COLO668 (cell line): ENCODE results near the gene TP53INP2.
"Not testable (repeated sequence)": the region's sequence is repeated elsewhere in the genome, so short reads cannot be mapped to it uniquely, and the experiment has no call there.

Source experiments
- DNase-seq: peaks from one replicate; lab custom pipeline; 2025; ENCODE audit not compliant: unreplicated experiment; lab: John Stamatoyannopoulos, UW

TP53INP2 gene

DNA sequence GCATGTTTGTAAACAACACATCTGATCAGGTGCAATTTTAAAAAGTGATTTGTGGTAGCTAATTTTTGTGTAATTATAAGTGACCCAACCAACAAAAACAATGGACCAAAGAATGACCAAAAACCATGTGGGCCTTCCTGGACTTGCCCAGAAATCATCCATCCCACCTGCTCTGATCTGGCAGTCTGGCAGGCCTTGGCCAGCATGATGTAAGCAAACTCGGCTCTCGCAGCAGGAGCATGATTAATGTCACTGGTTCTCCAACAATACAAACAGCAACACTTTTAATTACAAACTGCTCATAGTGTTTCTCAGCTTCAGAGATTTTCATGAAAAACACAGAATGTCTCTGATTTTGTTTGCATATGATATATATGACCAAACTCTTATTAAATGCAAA lies 16.1 kb downstream of the TP53INP2 start:
- DNase-seq = no peak

DNA sequence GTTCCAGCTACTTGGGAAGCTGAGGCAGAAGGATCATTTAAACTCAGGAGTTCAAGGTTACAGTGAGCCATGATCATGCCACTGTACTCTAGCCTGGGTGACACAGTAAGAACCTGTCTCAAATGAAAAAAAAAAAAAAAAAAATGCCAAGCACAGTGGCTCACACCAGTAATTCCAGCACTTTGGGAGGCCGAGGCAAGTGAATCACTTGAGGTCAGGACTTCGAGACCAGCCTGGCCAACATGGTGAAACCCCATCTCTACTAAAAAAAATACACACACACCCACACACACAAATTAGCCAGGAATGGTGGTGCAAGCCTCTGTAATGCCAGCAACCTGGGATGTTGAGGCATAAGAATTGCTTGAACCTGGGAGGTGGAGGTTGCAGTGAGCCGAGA lies 18.4 kb downstream of the TP53INP2 start:
- not testable (repeated sequence) for DNase-seq

GRCh38 chr20:34724172-34724571 lies 20.0 kb downstream of the TP53INP2 start:
- DNase-seq = no peak

DNA sequence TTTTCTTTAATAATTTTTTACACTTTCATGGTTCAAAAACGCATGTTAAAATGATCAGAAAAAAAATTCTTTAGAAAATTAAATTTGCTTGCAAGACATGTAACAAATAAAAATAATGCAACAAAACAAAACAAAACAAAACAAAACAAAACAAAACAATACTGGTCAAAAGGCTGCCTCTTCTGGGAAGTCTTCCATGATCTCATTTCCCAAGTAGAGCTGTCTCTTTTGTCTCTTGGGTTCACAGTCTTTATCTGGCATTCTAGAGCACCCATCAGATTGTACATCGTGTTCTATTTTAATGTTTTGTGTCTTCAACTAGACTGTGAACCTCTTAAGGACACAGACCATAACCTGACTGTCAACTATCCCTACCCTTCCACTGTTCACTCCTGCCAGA lies 25.3 kb downstream of the TP53INP2 start:
- no peak for DNase-seq

DNA sequence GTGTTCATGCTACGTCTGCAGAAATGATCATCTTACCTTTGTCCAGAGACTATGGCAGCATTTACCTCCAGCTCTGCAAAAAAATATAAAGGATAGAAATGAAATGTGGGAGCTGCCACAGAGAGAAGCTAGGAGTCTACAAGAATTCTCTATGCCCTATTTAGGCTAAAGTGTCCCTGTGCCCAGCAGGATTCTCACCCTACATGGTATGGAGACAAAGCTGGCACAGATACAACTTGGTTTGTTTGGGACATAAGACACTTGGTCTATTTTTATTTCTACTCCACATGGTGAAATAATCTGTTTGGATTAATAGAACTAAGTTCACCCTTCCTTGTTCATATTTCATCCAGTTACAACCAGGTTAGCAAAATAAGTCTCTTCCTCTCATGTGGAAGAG lies 28.4 kb downstream of the TP53INP2 start:
- no peak for DNase-seq

GRCh38 chr20:34736106-34736735 lies 32.1 kb downstream of the TP53INP2 start:
- DNase-seq = no peak

DNA sequence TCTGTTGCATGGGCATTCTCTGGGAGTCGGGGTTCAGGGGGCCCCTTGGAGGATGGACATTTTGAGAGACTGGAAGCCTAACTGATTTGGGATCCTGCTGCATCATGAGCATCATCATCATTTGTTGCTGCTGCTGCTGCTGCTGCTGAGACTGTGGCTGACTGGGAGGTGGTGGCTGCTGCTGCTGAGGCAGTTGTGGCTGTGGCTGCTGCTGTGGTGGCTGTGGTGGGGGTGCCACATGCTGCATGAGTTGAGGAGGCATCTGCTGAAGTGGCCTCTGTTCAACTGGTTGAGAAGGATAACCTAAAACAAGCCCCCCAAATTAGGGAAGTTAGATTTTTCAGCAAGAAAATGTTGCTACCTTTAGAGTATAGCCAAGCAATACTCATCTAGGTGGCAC lies 38.9 kb downstream of the TP53INP2 start:
- DNase-seq = no peak

- no peak for DNase-seq
Observed at GRCh38 chr20:34744340-34744739, 40.2 kb downstream of the TP53INP2 start.

DNA sequence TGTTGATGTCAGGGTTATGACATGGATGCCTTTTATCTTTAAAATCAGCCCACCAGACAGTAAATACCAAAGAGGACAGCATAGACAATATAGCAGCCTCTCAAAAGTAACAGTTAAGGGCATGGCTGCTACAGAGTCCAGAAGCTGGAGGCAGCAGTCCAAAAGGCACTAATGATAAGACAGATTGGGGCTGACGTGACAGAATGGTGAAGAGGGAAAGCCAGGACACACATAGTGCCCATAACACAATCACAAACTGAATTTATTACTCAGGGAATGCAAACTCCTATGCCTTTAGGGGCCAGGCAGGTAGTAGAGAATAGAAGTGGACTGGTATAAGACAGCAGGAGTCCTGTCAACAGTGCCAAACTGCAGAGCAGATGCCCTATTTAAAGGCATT lies 40.7 kb downstream of the TP53INP2 start:
- no peak for DNase-seq

GRCh38 chr20:34746674-34747073 lies 42.5 kb downstream of the TP53INP2 start:
- no peak for DNase-seq

GRCh38 chr20:34747479-34747878 lies 43.3 kb downstream of the TP53INP2 start:
- DNase-seq = no peak

- DNase-seq = no peak
Observed at GRCh38 chr20:34748709-34749108, 44.6 kb downstream of the TP53INP2 start.

DNA sequence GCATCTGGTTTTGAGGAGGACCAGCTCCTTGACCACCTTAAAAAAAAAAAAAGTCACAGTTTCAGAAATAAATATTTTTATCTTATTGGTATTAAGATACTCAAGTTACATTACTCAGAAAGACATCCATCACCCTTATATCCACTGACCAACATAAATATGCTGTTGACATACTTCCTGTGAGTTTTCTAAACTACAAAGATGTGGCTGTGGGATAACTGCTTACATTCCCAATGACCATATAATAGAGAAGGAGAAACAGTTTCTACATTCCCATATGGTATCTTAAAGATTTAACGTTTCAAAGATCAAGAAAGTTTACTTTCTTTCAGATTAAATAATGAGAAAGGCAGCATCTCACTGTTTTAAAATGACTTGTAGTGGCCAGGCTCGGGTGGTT lies 46.3 kb downstream of the TP53INP2 start:
- no peak for DNase-seq

GRCh38 chr20:34751453-34751852 lies 47.3 kb downstream of the TP53INP2 start:
- no peak for DNase-seq

- no peak for DNase-seq
Observed at GRCh38 chr20:34753706-34754461, 49.7 kb downstream of the TP53INP2 start.

- DNase-seq = no peak
Observed at GRCh38 chr20:34754611-34755010, 50.5 kb downstream of the TP53INP2 start.

GRCh38 chr20:34755367-34755766 lies 51.2 kb downstream of the TP53INP2 start:
- DNase-seq = no peak

GRCh38 chr20:34762031-34762555 lies 57.9 kb downstream of the TP53INP2 start:
- no peak for DNase-seq
